ENCODE results near the gene EYA2.
A peak's percentile ranks its signal among the peaks of the same experiment; 100 is the strongest.

Gene EYA2

DNA sequence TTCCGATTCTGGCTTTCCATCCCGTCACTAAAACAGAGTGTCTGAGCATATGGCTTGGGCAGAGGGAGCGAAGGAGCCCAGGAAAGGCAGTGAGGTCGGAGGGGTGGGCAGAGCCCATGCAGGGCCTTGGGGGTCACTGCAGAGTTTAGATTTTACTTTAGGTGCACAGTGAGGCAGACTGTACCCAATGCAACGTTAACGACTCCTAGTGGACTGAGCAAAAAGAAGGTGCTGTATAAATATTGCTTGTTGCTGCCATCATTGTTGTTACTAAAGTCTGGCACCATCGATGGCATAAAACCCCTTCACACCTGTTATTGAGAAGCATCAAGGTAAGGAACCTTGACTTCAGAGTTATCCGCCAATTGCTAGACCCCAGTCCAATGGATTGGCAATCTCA, 119.0 kb downstream of the EYA2 start:
- DNase-seq = no peak

DNA sequence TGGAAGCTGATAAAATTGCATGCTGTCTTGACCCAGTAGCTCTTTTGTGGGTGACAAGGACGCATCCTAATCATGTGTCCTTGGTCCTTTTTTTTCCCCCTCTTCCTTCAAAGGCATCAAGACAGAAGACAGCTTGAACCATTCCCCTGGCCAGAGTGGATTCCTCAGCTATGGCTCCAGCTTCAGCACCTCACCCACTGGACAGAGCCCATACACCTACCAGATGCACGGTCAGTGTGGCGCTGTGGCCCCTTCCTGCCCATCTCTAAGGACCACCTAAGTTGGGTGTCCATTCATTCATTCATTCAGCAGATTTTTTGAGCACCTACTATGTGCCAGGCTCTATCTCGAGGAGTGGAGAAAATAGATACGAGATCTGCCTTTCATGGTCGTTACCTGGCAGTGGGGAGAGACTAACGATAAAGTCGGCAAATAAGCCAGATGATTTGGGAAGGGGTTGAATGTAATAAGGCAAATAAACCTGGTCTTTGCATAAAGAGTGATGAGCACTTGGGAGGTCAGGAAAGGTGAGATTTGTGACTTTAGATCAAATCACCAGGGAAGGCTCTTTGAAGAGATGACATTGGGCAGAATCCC, 121.5 kb downstream of the EYA2 start:
- DNase-seq = no peak

DNA sequence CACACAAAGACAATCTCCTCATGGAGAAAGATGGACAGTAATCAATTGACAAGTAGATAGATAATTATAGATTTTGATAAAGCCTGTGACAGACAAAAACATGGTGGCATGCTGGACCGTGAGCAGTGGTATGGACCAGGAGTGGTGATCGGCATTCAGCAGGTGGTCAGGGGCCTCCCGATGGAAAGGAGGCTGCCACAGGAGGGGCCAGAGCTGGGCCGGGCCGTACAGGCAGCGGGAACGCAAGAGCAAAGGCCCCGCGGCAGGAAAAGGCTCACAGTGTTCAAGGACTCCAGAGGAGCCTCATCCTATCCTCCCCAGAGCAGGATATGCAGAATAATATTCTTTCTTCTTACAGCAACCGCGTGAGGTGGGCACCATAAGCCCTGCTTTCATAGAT, 123.7 kb downstream of the EYA2 start:
- DNase-seq = no peak

- peak; percentile 11 to 69 (median 24) for DNase-seq
These were observed 124.6 kb downstream of the EYA2 start for GRCh38 chr20:47019121-47019824.

DNA sequence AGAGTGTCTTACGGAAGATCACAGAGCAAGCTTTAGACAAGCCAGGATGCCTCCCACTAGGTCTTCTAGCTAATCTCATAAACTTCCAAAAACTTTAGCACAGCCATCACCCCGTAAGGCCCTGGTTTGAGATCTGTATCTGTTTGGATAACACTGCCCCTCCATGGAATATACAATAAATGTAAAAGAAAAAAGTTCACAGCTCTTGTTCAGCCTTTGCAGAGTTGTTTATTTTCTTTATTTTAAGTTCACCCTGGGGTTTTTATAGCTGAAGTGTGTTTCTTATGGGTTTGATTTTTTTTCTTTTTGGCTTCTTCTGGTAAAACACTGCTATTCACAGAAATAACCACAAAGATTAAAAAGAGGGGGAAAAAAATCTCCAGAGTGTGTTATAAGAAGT, 125.6 kb downstream of the EYA2 start:
- DNase-seq = peak in 1 of 3 experiments; percentile 30

DNA sequence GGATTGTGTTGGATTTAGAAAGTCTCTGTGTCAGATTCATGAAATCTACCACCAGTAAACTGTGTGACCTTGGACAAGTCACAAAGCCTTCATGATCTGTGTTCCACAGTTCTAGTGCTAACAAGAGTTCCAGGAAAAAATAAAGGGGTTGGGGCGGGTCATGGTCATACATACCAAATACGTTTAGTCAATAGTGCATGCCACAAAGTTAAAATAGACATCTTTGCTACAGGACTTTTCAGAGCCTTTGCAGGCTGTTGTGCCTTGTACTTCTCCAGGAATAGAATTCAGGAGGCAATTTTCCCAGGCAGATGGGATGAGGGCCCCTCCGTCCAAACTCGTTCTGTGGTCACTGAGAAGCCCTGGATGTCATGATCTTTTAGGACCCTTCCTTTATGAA, 127.2 kb downstream of the EYA2 start:
- DNase-seq = no peak

GRCh38 chr20:47024461-47024937, 129.9 kb downstream of the EYA2 start:
- no peak for DNase-seq

GRCh38 chr20:47027042-47027441, 132.4 kb downstream of the EYA2 start:
- no peak for DNase-seq

GRCh38 chr20:47027456-47027855, 132.8 kb downstream of the EYA2 start:
- no peak for DNase-seq

DNA sequence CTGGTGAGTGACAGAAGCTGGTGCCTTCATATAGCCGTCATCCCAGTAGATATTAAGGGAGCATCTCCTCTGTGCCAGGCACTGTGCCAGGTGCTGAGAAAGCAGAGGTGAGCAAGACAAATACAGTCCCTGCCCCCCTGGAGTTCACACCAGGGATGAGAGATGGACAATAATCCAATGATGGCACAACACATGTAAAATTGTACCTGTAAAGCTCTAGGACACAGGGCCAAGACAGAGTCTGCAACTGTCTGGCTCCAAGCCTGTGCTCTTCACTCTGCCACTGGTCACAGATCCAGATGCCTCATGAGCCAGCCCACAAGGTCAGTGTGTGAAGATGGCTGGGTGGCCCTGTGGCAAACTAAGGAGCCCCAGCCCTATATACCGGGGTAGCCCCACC, 133.8 kb downstream of the EYA2 start:
- no peak for DNase-seq

- no peak for DNase-seq
These were observed 135.2 kb downstream of the EYA2 start for GRCh38 chr20:47029845-47030244.

- DNase-seq = no peak
These were observed 135.7 kb downstream of the EYA2 start for GRCh38 chr20:47030271-47030810.

- DNase-seq = no peak
These were observed 136.4 kb downstream of the EYA2 start for GRCh38 chr20:47031004-47031403.

GRCh38 chr20:47031821-47032220, 137.2 kb downstream of the EYA2 start:
- peak in 2 of 3 experiments; percentile 36 to 74 for DNase-seq

GRCh38 chr20:47032933-47033578, 138.4 kb downstream of the EYA2 start:
- no peak for DNase-seq

- no peak for DNase-seq
These were observed 139.0 kb downstream of the EYA2 start for GRCh38 chr20:47033665-47034064.

DNA sequence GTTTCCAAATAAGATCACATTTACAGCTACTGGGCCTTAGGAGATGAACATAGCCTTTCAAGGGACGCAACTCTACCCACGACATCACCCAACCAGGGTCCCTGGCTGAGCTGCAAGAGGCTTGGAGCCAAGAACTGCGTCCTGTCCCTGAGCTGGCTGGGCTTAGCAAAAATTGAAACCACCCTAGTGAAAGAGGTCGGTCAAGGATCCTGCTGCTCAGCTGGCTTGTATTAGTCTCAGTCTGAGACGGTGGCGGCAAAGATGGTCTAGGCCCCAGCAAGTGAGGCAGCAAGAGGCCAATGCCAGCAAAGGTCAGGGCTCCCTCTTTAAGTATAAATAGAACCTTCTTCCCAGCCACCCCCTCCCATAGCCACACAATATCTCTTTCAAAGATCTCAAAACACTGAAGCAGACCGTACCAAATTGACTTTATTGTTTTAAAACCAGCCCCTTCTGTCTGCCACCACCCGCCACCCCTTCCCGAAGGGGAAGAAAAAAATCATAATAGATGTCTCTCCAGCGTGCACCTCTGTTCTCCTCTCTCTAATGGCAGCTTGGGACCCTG, 140.5 kb downstream of the EYA2 start:
- DNase-seq = no peak

GRCh38 chr20:47036091-47036870, 141.6 kb downstream of the EYA2 start:
- no peak for DNase-seq

DNA sequence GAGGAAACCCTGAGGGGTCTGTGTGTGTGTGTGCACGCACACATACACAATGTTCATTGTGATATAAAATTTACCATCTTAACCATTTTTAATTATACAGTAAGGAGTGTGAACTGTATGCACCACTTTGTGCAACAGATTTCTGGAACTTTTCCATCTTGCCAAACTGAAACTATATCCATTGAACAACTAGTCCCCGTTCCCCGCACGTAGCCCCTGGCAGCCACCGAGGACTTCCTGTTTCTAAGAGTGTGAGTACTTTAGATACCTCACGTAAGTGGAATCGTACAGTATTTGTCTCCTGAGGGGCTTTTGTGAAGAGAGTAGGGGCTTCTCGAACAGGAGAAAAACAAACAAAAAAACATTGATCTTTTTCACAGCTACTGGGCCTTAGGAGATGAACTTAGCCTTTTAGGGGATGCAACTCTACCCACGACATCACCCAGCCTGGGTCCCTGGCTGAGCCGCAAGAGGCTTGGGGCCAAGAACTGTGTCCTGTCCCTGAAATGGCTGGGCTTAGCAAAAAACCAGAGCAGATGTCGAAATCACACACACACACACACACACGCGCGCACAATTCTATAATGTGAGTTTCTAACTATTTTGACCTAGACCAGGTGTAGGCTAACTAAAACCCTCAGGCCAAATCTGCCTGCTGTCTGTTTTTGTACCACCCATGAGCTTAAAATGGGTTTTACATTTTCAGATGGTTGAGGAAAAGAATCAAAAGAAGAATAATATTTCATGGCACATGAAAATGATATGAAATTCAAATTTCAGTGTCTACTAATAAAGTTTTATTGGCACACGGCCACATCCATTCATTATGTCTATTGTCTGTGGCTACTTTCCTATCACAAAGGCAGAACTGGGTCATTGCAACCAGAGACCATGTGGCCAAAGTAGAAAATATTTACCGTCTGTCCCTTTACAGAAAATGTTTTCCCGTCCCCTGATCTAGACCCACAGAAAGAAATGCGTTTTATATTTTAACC, 144.2 kb downstream of the EYA2 start:
- no peak for DNase-seq

DNA sequence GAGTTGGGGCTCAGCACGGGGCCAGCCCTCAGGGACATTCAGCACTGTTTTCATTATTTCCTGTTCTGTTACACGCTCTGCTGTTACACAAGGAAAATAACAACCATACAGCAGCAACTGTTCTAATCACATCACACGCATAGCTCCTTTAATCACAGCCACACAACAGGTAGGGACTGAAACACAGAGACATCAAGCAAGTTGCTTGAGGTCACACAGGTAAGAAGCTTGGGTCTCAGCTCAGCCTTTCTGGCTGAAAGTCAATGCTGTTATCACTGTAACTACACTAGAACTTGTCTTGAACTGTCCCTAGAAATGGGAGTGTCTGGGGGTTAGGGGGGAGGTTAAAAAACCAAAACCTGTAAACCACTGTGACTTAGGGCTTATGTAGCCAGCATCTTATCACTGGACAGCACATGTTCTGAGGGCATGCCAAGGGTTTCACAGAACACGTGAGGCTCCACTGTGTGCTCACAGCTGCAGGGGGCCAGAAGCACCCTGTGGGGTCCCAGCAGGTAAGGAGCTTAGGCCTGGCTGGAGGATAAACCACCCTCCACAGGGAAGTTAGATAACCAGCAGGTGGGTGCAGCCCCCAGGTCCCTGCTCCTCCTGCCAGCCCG, 146.0 kb downstream of the EYA2 start:
- DNase-seq = no peak

GRCh38 chr20:47041396-47041899, 146.8 kb downstream of the EYA2 start:
- DNase-seq = no peak
